HUDEP-2 (cell line): Measurements from ENCODE around the gene RFESD.
A peak's percentile ranks its signal among the peaks of the same experiment; 100 is the strongest.
"Not testable (repeated sequence)": the region's sequence is repeated elsewhere in the genome, so short reads cannot be mapped to it uniquely, and the experiment has no call there.

Experiments used
- DNase-seq, 76 experiments: peaks; one replicate each; lab custom pipeline; 2025; ENCODE audit not compliant: unreplicated experiment in 76 of 76; lab: John Stamatoyannopoulos, UW

RFESD gene

GRCh38 chr5:95627971-95628810 is 18.4 kb upstream of the RFESD start:
- no peak for DNase-seq

DNA sequence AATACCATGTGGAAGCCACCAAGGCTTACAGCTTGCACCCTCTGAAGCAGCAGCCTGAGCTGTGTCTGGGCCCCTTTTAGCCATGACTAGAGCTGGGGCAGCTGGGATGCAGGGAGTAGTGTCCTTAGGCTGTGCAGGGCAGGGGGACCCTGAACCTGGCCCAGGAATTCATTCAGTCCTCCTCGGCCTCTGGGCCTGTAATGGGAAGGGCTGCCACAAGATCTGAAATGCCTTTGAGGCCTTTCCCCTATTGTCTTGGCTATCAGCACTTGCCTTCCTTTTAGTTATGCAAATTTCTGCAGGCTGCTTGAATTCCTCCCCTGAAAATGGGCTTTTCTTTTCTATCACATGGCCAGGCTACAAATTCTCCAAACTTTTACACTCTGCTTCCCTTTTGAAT is 17.6 kb upstream of the RFESD start:
- DNase-seq, result no peak

- DNase-seq, result no peak
Measured at GRCh38 chr5:95630394-95630917, 16.1 kb upstream of the RFESD start.

DNA sequence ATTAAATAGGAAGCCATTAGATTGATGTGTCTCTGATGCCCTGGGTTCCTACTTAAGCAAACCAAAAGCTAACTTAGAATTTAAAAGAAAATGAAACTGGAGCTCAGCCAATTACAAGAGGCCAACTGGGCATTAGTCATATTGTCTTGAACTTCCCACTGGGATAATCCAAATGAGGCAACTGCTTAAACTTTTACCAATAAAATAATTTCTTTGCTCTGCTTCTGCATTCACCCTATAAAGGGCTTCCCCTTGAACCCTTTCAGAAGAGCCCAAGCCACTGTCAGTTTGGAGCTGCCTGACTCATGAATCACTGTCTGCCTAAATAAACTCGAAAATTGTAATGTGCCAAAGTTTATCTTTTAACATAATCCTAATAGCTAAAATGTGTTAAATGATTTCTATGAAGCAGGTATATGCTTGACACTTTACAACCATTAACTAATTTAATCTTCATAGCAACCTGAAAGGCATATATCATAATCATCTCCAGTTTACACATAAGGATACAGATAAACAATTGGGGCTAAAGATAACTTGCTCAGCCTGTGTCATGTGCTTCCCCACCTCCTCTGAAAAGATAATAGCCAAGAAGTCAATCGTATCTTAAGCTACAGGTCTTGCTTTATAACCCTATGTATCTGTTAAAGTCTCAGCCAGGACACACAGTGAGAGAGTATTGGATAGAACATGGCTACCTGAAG is 15.2 kb upstream of the RFESD start:
- peak in 26 of 76 experiments; percentile 11 to 57 (median 38) for DNase-seq

GRCh38 chr5:95631991-95632675 is 14.4 kb upstream of the RFESD start:
- DNase-seq, result peak in 65 of 76 experiments; percentile 7 to 74 (median 33)

GRCh38 chr5:95632942-95633341 is 13.6 kb upstream of the RFESD start:
- DNase-seq, result not testable (repeated sequence)

DNA sequence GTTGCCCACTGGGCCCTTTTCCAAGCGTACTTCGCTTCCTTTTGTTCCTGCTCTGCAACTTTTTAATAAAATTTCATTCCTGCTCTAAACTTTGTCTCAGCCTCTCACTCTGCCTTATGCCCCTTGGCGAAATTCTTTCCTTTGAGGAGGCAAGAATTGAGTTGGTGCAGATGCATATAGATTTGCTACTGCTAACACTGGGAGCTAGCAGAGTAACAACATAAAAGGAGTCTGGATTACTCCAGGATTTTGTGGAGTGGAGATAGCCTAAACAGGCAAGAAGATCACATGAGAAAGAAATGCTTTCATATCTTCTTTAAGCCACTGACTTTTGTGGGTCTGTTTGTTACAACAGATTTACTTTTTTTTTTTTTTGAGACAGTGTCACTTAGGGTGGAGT is 12.9 kb upstream of the RFESD start:
- no peak for DNase-seq

DNA sequence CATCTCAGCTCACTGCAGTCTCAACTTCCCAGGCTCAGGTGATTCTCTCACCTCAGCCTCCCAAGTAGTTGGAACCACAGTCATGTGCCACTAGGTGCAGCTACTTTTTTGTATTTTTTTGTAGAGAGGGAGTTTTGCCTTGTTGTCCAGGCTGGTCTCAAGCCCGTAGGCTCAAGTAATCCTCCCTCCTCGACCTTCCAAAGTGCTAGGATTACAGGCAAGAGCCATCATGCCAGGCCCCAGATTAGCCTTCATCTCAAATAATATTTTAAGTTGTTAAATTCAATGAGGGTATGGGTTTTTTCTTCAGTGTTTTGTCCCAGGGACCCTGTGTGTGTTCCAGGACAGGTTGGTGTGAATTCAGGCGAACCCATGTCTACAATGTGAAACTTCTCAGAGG is 12.5 kb upstream of the RFESD start:
- no peak for DNase-seq

- no peak for DNase-seq
Measured at GRCh38 chr5:95638632-95639031, 7.9 kb upstream of the RFESD start.

DNA sequence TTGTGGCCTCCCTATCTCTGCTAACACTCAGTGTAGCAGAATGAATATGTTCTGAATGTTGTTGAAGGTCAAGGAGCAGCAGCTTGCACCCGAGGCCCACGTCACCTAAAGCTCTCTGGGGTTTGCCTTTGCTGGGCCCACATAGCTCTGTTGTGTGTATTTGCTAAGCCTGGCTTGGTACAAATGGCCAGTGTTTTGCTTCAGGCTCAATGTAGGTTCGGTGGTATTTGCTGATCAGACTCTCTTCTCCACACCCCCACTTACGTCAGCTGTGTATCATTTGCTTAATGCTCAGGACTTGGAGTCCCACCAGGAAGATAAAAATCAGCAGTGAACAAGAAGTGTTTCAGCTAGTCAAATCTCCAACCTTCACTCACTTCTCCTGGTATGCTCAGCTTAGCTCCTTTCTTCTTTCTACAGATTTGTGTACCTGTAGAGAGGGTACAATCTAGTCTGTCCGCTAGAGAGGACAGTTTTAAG is 4.8 kb upstream of the RFESD start:
- peak in 38 of 76 experiments; percentile 7 to 68 (median 32) for DNase-seq

- no peak for DNase-seq
Measured at GRCh38 chr5:95643152-95643551, 3.4 kb upstream of the RFESD start.

GRCh38 chr5:95644351-95645042 is 2.1 kb upstream of the RFESD start:
- peak in 50 of 76 experiments; percentile 3 to 68 (median 40) for DNase-seq

GRCh38 chr5:95646226-95646568 is 380 bp upstream of the RFESD start:
- DNase-seq, result not testable (repeated sequence)

- peak in 37 of 76 experiments; percentile 12 to 89 (median 69) for DNase-seq
Measured at GRCh38 chr5:95647886-95648860, 1.6 kb downstream of the RFESD start.

DNA sequence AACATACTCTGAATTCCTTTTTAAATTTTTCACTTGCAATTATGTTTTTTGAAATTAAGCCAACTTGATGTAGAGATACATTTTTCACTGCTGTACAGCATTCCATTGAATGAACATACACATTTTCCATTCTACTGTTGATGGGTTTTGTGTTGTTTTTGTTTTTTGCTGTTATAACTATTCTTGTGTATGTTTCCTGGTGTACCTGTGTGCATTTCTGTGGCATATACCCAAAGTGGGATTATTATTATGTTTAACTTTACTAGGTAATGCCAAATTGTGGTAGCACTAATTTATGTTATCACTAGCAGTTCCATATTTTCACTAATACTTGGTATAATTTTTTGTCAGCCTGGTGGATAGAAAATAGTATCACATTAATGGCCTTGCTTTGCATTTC is 2.7 kb downstream of the RFESD start:
- peak in 4 of 76 experiments; percentile 2 to 29 (median 7) for DNase-seq

- DNase-seq, result peak in 12 of 76 experiments; percentile 7 to 55 (median 28)
Measured at GRCh38 chr5:95649842-95650620, 3.5 kb downstream of the RFESD start.

DNA sequence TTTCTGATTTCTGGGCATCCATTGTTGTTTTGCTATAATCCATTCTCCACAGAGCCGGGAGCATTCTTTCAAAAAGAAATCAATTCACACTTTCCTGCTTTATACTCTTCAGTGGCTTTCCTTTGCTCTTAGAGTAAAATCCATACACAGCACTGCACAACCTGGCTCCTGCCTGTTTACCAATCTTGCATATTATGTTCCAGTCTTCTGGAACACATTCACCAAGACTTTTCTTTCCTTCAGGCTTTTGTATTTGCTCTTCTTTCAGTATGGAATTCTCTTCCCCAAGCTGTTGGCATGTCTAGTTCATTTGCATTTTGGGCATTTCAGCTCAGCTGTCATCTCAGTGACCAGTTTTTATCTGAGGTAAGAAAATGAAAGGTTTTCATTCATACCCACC is 6.3 kb downstream of the RFESD start:
- DNase-seq, result no peak

DNA sequence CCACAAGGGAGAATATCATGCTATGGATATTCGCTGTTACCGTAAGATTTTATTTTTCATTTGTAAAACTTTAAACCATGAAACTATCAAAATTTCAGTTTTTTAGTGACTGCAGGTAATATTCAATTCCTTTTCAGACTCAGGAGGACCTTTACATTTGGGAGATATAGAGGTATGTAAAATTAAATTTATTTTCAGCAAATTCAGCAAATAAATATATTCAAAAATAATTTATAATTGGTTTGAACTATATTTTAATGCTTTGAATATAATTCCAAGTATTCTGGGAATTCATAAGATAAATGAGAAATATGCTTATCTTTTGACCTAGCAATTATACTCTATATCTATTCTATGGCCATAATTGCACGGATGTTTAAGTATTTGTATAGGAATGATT is 7.6 kb downstream of the RFESD start:
- no peak for DNase-seq
